PC-9 (cell line): ENCODE data around the gene MICALL1. TPM values are rescaled to one million over a fixed set of nuclear protein-coding genes. Genes with fewer than 3 reads are reported as not detected.

ENCODE experiments used
- Bru-seq: library from RNA; stranded (reverse); fragments of 400-500 nt; gene quantifications from one replicate; lab custom pipeline; 2021; lab: Mats Ljungman, UMichigan
- BruChase-seq, 2 experiments: library from RNA; stranded (reverse); fragments of 400-500 nt; gene quantifications; one replicate each; lab custom pipeline; 2021; lab: Mats Ljungman, UMichigan
- BruUV-seq: library from RNA; stranded (reverse); fragments of 400-500 nt; replicated peaks from 2 replicates; lab custom pipeline; 2021; lab: Mats Ljungman, UMichigan
- CTCF ChIA-PET: fragments of 300-600 bp; sonication (Branson Sonifier 250); formaldehyde crosslinking; loops from one replicate; lab custom pipeline; 2022; ENCODE audit warnings: antibody characterized with exemption; lab: Charles Lee
- POLR2A ChIA-PET: fragments of 300-600 bp; sonication (Branson Sonifier 250); formaldehyde crosslinking; loops from one replicate; lab custom pipeline; 2022; ENCODE audit warnings: antibody characterized with exemption; ENCODE audit not compliant: unreplicated experiment; lab: Charles Lee
- DNase-seq, 2 experiments: peaks; one replicate each; pipeline versions ENCODE4 v3.0.0 to v3.0.0-alpha.2; 2015 to 2022; ENCODE audit warnings: mixed read lengths in 1 of 2
- H2AFZ ChIP-seq: fragments of 200-600 bp; sonication (generic); 2 replicates; pipeline ENCODE4 v1.8.1; 2017; ENCODE audit warnings: antibody characterized with exemption
- H3F3A ChIP-seq: fragments of 200-600 bp; sonication (generic); 2 replicates; pipeline ENCODE4 v1.8.1; 2017; ENCODE audit warnings: antibody characterized with exemption, mild to moderate bottlenecking, low read depth; ENCODE audit not compliant: insufficient read depth
- H3K27ac ChIP-seq: fragments of 200-600 bp; sonication (generic); 2 replicates; pipeline ENCODE4 v1.6.1; 2016; ENCODE audit warnings: mixed run types
- H3K27me3 ChIP-seq: fragments of 200-600 bp; sonication (generic); 2 replicates; pipeline ENCODE4 v1.6.1; 2016; ENCODE audit warnings: low read depth, mixed run types; ENCODE audit not compliant: insufficient read depth
- H3K36me3 ChIP-seq: fragments of 200-600 bp; sonication (generic); 2 replicates; pipeline ENCODE4 v1.6.1; 2016; ENCODE audit warnings: low read depth, mixed run types
- H3K4me1 ChIP-seq: fragments of 200-600 bp; sonication (generic); replicated peaks from 2 replicates; pipeline ENCODE4 v1.6.1; 2016; ENCODE audit warnings: mixed run types; ENCODE audit not compliant: insufficient read depth
- H3K4me2 ChIP-seq: fragments of 200-600 bp; sonication (generic); 2 replicates; pipeline ENCODE4 v1.6.1; 2017; ENCODE audit warnings: mixed run types
- H3K4me3 ChIP-seq: fragments of 200-600 bp; sonication (generic); 2 replicates; pipeline ENCODE4 v1.6.1; 2016; ENCODE audit warnings: mixed run types
- H3K79me2 ChIP-seq: fragments of 200-600 bp; sonication (generic); 2 replicates; pipeline ENCODE4 v1.6.1; 2017; ENCODE audit warnings: low read depth, mixed run types
- H3K9me2 ChIP-seq: fragments of 200-600 bp; sonication (generic); 2 replicates; pipeline ENCODE4 v1.8.1; 2017; ENCODE audit warnings: mild to moderate bottlenecking; ENCODE audit not compliant: insufficient read depth
- H3K9me3 ChIP-seq: fragments of 200-600 bp; sonication (generic); 2 replicates; pipeline ENCODE4 v1.8.1; 2016; ENCODE audit warnings: low read depth; ENCODE audit not compliant: insufficient read depth
- H4K20me1 ChIP-seq: fragments of 200-600 bp; sonication (generic); 2 replicates; pipeline ENCODE4 v1.8.1; 2017; ENCODE audit not compliant: insufficient read depth
- CTCF ChIP-seq: fragments of 200-600 bp; sonication (generic); conservative IDR thresholded peaks from 2 replicates; pipeline ENCODE4 v1.6.1; 2017; ENCODE audit warnings: mixed run types, antibody characterized with exemption, mild to moderate bottlenecking, moderate library complexity
- EZH2 ChIP-seq: fragments of 200-600 bp; sonication (generic); IDR thresholded peaks from 2 replicates; pipeline ENCODE4 v1.8.0; 2017; ENCODE audit warnings: antibody characterized with exemption, low read depth
- intact Hi-C: fragments of 100-400 bp; cut with micrococcal nuclease; formaldehyde crosslinking; loops from one replicate; pipeline ENCODE4 v1.10.0; 2022; ENCODE audit not compliant: unreplicated experiment
- long read RNA-seq: library from polyadenylated mRNA; stranded (forward); transcript quantifications from one replicate; pipeline ENCODE4 v2.0.0, GENCODE V29; 2022
- total RNA-seq: library from RNA; stranded (reverse); gene quantifications from 2 replicates; pipeline ENCODE4 v1.2.3, GENCODE V29; 2021

Gene MICALL1
- total RNA-seq: 113 and 126 TPM in 2 replicates
- percentile 82 among the genes with signal in this experiment for Bru-seq, nascent RNA
- percentile 81 among the genes with signal in this experiment for BruChase-seq, experiment 1, labeled RNA remaining after a 2-hour chase
- BruChase-seq, experiment 2, labeled RNA remaining after a 6-hour chase: percentile 88 among the genes with signal in this experiment
- long read RNA-seq, full-length matches to known transcripts: 8 of 63 reads
- long read RNA-seq, partial matches to known transcripts: 35 of 63 reads
- long read RNA-seq, other reads (novel, unspliced or antisense): 20 of 63 reads

- peak within 1 kb of the TSS; percentile 99 for H3K27ac ChIP-seq
- peak; percentile 63 to 90 for DNase-seq
- peaks cover 12% of the 10 kb centered on the region for H3K36me3 ChIP-seq
- peak within 1 kb of the TSS; percentile 81 for H3K4me3 ChIP-seq
- TF ChIP-seq EZH2 (no peak), CTCF (0 out of 2 replicates have a peak, but pooled peaks have one; percentile 20)
- ChIA-PET POLR2A (interaction anchor here (0.6 to 2.8 kb wide), 7 partner anchors 9 to 304 kb away, joined by 3 to 75 read pairs (median 8); no protein-coding TSS in a partner anchor), CTCF (interaction anchor here (0.6 to 2.5 kb wide), 6 partner anchors 9 to 645 kb away, joined by 3 to 40 read pairs (median 4); no protein-coding TSS in a partner anchor)
- no TSS peak for BruUV-seq
- intact Hi-C loops: loop anchor here (1.0 to 2.0 kb wide), 4 partner anchors 9 to 153 kb away; no protein-coding TSS in a partner anchor
- no peaks in the 10 kb centered on the region for H3K9me3 ChIP-seq
- H3K4me2 ChIP-seq: peak within 1 kb of the TSS; percentile 96
- peaks cover 42% of the 10 kb centered on the region for H3K79me2 ChIP-seq
- H2AFZ ChIP-seq: peak within 1 kb of the TSS; percentile 73; the same call in 1 of the 2 replicates
- peaks cover 41% of the 10 kb centered on the region for H3K4me1 ChIP-seq
- H3F3A ChIP-seq: peaks cover 43% of the 10 kb centered on the region
- H3K27me3 ChIP-seq: no peaks in the 10 kb centered on the region
- H3K9me2 ChIP-seq: no peaks in the 10 kb centered on the region
- peaks cover 41% of the 10 kb centered on the region for H4K20me1 ChIP-seq
Observed at GRCh38 chr22:37905534-37906363, at the start of gene MICALL1. MICALL1 (plus strand) TSS chr22:37906297; CDS start chr22:37906423, 126 bp downstream.

DNA sequence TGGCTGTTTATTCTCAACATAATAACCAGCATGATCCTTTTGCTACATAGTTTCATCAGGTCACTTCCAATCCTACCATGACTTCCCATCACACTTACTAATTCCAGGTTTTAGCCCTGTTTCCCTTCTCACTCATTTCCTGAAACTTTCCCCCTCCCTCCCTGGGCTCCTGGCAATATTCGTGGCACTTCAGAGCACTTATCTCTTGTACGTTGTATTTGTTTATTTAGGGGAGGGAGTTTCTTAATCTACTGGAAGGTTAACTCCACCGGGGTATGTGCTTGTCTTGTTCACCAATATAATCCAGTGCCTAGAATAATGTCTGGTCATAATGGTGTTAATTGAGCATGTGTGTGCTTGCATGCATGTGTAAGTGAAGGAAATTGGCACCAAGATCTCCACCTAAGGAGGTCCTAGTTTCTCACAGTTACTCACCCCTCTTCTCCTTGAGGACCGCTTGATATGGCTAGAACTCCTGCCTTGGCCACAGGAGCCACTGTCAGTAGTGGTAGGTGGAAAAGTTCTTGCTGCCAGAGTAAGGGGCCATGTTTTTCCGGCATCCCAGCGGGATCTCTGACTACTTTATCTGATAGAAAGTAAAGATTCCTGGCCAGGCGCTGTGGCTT is 45.2 kb upstream of the MICALL1 start:
- peaks cover 76% of the 10 kb centered on the region for H3F3A ChIP-seq
- ChIA-PET POLR2A (no interaction called here), CTCF (interaction anchor here (1.2 kb wide), 1 partner anchor 43 kb away, joined by 3 read pairs; no protein-coding TSS in a partner anchor)
- H3K27me3 ChIP-seq: no peaks in the 10 kb centered on the region
- BruUV-seq: no TSS peak
- no peaks in the 10 kb centered on the region for H3K9me2 ChIP-seq
- no peak overlapping the region for H2AFZ ChIP-seq
- no peaks in the 10 kb centered on the region for H3K9me3 ChIP-seq
- H4K20me1 ChIP-seq: peaks cover 45% of the 10 kb centered on the region
- H3K4me2 ChIP-seq: no peak overlapping the region
- intact Hi-C loops: no loop called here
- peaks cover 21% of the 10 kb centered on the region for H3K79me2 ChIP-seq
- no peak for TF ChIP-seq EZH2
- no peak for TF ChIP-seq CTCF
- no peak overlapping the region for H3K4me3 ChIP-seq
- H3K36me3 ChIP-seq: peaks cover 62% of the 10 kb centered on the region
- H3K4me1 ChIP-seq: no peaks in the 10 kb centered on the region
- no peak overlapping the region; the same call in 1 of the 2 replicates for H3K27ac ChIP-seq
- DNase-seq: no peak
